GM12873 (cell line): ENCODE measurements around the gene GDAP2.

Experiments used
- CTCF ChIP-seq: IDR thresholded peaks from 2 replicates; pipeline ENCODE4 v1.5.1; 2012; ENCODE audit warnings: low read depth, mild to moderate bottlenecking, moderate library complexity, low read length, control low read depth; ENCODE audit not compliant: insufficient read depth; ENCODE audit errors: missing control alignments

The GDAP2 gene

GRCh38 chr1:117838911-117839310, 90.5 kb downstream of the GDAP2 start:
- no peak for TF ChIP-seq CTCF

GRCh38 chr1:117836069-117836468, 93.4 kb downstream of the GDAP2 start:
- TF ChIP-seq CTCF = no peak

- TF ChIP-seq CTCF = no peak
Measured at GRCh38 chr1:117834416-117834815, 95.0 kb downstream of the GDAP2 start.

GRCh38 chr1:117832453-117832852, 97.0 kb downstream of the GDAP2 start:
- TF ChIP-seq CTCF = no peak

GRCh38 chr1:117830222-117830621, 99.2 kb downstream of the GDAP2 start:
- TF ChIP-seq CTCF = no peak

GRCh38 chr1:117828201-117828600, 101.2 kb downstream of the GDAP2 start:
- no peak for TF ChIP-seq CTCF

GRCh38 chr1:117826540-117827078, 102.8 kb downstream of the GDAP2 start:
- no peak for TF ChIP-seq CTCF

- no peak for TF ChIP-seq CTCF
Measured at GRCh38 chr1:117826119-117826518, 103.3 kb downstream of the GDAP2 start.
